Measurements from ENCODE around the gene NDUFA7.

DNA sequence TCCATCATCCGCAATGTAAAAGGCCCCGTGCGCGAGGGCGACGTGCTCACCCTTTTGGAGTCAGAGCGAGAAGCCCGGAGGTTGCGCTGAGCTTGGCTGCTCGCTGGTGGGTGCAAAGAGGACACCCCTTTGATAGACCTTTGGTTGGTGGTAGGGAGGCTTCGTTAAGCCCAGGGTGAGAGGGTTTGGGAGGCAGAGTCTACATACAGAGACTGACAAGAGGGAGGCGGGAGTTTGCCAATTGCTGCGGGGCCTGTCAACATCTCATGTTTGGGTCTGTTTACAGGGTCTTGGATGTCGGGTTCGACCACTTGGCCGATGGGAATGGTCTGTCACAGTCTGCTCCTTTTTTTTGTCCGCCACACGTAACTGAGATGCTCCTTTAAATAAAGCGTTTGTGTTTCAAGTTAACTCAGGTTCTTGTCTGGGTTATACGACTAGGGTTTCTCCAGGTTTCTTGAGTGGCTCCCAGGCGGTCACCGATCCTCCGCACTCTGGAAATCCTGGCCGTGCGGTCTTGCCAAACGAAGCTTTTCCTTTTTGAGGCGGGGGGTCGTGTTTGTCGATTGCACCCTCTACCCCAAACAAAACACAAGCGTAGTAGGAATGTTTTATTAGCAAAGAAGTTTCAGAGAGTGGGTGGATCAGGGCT is 937 bp upstream of the NDUFA7 start:
- TF ChIP-seq, protein P1, sequence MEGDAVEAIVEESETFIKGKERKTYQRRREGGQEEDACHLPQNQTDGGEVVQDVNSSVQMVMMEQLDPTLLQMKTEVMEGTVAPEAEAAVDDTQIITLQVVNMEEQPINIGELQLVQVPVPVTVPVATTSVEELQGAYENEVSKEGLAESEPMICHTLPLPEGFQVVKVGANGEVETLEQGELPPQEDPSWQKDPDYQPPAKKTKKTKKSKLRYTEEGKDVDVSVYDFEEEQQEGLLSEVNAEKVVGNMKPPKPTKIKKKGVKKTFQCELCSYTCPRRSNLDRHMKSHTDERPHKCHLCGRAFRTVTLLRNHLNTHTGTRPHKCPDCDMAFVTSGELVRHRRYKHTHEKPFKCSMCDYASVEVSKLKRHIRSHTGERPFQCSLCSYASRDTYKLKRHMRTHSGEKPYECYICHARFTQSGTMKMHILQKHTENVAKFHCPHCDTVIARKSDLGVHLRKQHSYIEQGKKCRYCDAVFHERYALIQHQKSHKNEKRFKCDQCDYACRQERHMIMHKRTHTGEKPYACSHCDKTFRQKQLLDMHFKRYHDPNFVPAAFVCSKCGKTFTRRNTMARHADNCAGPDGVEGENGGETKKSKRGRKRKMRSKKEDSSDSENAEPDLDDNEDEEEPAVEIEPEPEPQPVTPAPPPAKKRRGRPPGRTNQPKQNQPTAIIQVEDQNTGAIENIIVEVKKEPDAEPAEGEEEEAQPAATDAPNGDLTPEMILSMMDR (IDR thresholded peaks at IDR 0.05), result no peak
- no peak for TF ChIP-seq POLR2A (IDR thresholded peaks at IDR 0.05)

Measured in esophagus squamous epithelium (tissue), 4 donors.